Gastrocnemius medialis (tissue), 4 donors: ENCODE results near the gene RPS18.

ENCODE experiments used
- POLR2A ChIP-seq, 2 donors: fragments of 450-650 bp; IDR thresholded peaks; one replicate each; pipeline ENCODE4 v1.6.1; 2017; ENCODE audit warnings: antibody characterized with exemption in 2 of 2, mild to moderate bottlenecking in 2 of 2, moderate library complexity in 2 of 2
- TF ChIP-seq, protein P1 (sequence below), 5 experiments: fragments of 450-650 bp in 3 of 5; fragments of 200-600 bp in 2 of 5; sonication (generic) in 2 of 5; IDR thresholded peaks in 4 of 5; conservative IDR thresholded peaks in 1 of 5; 1 replicate in 4 of 5; 2 replicates in 1 of 5; pipeline ENCODE4 v1.5.1; 2016 to 2019; ENCODE audit warnings: antibody characterized with exemption in 5 of 5, mild to moderate bottlenecking in 3 of 5, moderate library complexity in 3 of 5

DNA sequence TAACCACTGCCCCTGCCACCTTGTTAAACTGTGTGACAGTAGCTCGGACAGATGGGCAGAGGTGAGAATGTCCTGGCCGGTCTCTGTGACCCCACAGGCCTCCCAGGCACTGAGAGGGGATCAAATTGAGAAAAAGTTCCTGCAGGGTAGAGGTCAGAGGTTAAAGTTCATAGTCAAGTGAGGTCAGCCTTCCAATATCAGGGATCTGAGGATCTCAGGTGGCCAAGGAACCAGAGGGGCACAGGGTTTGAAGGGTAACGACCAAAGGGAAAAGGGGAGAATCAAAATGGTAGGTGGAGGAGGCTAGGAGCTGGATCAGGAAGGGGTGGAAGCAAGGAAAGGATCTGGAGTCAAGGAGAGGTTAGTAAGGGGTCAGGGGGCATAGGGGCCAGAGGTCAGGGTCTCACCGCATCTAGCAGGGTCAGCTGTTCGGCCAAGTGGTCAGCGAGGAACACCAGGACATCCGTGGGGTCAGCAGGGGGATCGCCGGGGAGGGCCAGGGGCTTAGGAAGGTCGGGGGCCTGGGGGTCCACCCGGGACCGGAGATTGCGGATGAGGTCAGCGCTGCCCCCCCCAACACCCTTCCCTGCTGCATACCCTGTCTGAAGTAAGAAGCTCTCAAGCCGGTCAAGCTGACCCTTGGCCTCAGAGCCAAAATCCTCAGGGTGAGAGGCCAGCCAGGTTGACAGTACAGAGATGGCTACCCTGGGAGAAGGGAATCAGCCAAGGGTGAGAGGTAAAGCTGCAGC is 23.9 kb downstream of the RPS18 start:
- no peak for TF ChIP-seq POLR2A (IDR thresholded peaks at IDR 0.05)
- TF ChIP-seq, protein P1, sequence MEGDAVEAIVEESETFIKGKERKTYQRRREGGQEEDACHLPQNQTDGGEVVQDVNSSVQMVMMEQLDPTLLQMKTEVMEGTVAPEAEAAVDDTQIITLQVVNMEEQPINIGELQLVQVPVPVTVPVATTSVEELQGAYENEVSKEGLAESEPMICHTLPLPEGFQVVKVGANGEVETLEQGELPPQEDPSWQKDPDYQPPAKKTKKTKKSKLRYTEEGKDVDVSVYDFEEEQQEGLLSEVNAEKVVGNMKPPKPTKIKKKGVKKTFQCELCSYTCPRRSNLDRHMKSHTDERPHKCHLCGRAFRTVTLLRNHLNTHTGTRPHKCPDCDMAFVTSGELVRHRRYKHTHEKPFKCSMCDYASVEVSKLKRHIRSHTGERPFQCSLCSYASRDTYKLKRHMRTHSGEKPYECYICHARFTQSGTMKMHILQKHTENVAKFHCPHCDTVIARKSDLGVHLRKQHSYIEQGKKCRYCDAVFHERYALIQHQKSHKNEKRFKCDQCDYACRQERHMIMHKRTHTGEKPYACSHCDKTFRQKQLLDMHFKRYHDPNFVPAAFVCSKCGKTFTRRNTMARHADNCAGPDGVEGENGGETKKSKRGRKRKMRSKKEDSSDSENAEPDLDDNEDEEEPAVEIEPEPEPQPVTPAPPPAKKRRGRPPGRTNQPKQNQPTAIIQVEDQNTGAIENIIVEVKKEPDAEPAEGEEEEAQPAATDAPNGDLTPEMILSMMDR (IDR thresholded peaks at IDR 0.05 in 4 of 5, conservative IDR thresholded peaks at IDR 0.05 in 1 of 5) = no peak
